Stimulated activated CD4-positive, alpha-beta T cell treated with anti-CD3 and anti-CD28 coated beads, Interleukin-2, amount 100 ng/mL, for 48 hours (primary cell): ENCODE measurements around the gene ABCA12.

ENCODE experiments used
- DNase-seq, 2 donors: peaks; one replicate each; pipeline ENCODE4 v3.0.0-alpha.2; 2020

Gene ABCA12

DNA sequence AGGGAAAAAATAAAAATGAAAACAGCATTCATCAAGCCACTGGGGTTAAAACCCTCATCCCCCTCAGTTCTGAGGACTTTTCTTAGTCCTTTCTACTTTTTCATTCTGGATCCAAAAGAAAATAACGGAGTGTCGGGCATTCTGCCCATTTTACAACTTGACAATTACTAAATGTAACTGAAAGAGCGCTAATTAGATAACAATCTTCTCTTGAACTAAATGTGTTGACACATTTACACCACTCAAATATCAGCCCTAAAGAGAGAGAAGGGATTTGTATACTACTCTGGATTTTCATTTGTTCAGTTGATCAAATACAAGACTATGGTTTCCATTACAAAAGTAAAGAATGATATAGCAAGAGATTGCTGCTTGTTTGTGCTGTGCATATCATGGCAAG is 27.5 kb downstream of the ABCA12 start:
- no peak for DNase-seq

GRCh38 chr2:215107216-215108056 is 31.0 kb downstream of the ABCA12 start:
- DNase-seq, result no peak

- DNase-seq, result no peak
These were observed 32.6 kb downstream of the ABCA12 start for GRCh38 chr2:215105607-215106354.

DNA sequence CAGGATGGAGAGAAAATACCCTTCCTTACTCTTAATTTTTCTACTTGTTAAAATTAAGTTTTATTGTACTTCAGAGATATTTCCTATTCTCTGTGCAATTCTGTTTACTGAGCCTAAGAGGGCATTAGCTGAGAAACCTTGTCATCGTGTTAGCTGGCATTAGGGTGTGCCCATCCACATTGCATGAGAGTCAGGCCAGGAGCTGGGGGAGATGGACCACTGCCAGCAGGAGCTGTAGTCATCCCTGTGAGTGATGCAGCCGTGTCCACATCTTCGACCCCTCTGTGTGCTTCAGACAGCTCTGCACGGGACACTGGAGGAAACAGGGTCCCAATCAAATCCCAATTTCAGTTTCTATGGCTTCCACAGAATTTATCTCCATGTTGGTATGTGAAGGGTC is 34.2 kb downstream of the ABCA12 start:
- no peak for DNase-seq

- DNase-seq, result no peak
These were observed 39.6 kb downstream of the ABCA12 start for GRCh38 chr2:215098875-215099274.

DNA sequence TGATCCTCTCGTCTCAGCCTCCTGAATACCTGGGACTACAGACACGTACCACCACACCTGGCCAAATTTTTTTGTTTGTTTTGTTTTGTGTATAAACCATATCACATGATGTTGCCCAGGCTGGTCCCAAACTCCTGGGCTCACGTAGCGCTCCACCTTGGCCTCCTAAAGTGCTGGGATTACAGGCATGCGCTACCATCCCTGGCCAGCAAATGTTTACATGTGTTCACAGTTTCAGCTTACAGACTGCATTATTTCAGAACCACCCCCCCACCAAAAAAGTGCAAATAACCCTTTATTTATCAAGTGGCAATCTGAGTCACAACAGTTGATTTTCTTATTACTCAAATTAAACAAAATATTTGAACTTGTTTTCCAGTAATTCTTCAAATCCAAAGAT is 54.3 kb downstream of the ABCA12 start:
- no peak for DNase-seq

- no peak for DNase-seq
These were observed 55.3 kb downstream of the ABCA12 start for GRCh38 chr2:215083146-215083545.

DNA sequence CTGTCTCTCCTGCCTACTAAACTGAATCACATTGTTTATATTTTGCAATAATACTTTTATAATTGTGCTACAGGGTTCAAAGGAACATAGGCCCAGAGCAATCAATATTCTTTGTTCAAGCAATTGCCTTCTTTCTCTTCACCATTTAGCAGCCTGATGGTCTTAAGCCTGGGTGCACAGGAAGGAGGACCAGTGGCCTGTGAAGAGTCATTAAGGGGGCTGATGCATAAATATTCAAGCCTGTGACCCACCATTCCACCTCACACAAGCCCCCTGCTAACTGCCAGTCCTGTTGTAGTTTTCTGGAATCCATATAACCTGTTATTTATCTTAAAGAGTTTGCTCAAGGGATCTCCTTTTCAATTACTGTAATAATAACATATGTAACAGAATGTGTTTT is 56.0 kb downstream of the ABCA12 start:
- DNase-seq, result no peak

DNA sequence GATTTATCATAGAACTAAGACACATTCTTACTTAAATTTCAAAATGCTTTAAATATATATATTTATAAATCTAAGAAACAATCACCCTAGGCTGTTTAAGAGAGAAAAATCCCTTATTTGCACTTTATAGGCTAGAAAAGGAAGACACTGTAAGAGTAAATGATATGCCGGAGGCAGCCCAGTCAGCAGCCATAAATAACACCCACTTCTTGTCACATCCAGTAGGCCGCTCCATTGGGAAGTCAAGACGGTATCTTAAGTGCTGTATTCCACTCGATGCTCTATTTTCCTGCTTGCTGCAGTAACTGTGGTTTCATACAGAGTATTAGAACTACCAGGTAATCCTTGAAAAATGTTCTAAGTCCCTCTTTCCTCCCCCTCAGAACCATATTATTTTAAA is 57.9 kb downstream of the ABCA12 start:
- DNase-seq, result no peak

DNA sequence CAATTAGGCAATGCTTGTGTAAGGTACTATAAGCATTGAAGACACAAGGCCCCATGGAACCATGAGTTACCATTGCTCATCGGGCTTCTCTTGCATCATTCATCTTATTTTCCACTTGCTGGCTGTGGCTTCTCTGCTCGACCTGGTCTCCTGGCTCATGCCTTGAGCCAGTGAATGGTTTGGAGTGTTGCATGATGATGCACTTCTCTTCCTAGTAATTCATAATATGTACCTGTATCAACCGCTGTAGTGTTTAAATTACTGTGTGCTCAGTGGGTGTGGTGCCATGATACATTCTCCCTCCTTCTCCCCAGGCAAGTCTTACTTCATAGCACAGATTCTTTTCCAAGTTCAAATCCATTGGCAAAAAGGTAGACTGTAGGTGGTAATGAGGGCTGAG is 66.8 kb downstream of the ABCA12 start:
- DNase-seq, result no peak

DNA sequence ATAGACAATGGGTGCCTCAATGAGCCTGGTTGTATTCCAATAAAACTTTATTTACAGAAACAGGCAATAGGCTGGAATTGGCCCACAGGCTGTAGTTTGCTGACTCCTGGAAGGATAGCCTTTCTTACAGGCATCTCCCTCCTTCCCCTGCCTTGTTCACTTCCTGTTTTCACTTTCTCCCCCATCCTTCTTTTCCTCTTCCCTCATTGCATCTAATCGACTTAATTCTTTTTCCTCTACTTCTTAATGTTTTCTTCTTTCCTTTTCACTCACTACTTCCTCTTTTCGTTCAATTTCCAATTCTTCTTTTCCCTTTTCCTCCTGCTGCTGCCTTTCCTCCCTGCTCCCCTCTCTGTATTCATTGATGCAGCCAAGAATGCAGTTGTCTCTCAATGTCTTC is 70.0 kb downstream of the ABCA12 start:
- no peak for DNase-seq

DNA sequence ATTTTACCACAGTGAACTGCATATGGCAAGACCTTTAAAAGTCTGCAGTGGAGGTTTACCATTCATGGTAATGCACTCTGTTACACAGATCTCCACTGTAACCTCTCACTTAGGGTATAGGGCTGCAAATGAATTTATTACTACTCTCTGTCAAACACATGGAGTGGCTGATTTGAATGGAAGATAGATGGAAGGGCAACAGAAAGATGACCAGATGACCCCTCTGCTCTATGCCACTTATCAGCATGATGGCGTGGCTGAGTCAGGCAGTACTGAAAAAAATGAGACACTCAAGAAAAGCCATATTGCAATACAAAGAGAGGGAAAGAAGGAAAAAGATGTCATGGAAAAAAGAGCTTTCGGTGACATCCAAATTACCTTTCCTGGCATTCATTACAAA is 72.3 kb downstream of the ABCA12 start:
- DNase-seq, result no peak

DNA sequence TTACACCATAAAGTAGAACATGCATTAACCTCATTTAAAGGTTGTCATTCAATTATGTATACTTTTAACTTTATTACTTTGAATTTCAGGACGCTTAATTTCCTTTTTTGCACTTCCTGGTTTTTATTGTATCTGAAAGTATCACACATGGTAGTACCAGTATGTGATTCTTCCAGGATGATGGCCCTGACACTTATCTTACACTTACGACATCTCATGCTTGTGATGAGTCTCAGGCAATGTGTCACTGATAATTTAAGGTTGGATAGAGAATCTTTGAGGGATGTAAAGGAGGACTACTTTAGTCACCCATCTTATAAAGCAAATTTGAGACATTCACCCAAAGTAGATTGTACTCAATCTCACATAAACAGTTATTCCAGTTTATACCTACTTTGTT is 74.9 kb downstream of the ABCA12 start:
- no peak for DNase-seq

- DNase-seq, result no peak
These were observed 77.4 kb downstream of the ABCA12 start for GRCh38 chr2:215060861-215061536.

GRCh38 chr2:215059724-215060123 is 78.7 kb downstream of the ABCA12 start:
- DNase-seq, result no peak

- DNase-seq, result no peak
These were observed 82.5 kb downstream of the ABCA12 start for GRCh38 chr2:215055891-215056290.

DNA sequence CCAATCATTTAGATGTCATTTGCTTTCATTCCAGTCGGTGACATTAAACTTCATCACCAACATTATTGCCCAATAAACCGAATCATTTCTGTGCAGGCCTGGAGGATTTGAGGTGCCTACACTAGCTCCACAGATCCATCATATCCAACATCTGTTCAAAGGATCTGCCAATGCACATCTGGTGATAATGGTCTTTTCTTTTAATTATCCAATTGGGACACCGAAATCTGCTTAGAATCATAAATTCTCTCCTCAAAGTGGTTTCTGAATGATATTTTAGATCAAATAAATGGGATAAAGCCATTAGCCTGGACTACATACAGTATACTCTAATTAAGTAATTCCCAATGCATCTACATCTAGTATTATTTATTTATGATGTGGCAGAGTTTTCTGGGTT is 85.6 kb downstream of the ABCA12 start:
- no peak for DNase-seq

DNA sequence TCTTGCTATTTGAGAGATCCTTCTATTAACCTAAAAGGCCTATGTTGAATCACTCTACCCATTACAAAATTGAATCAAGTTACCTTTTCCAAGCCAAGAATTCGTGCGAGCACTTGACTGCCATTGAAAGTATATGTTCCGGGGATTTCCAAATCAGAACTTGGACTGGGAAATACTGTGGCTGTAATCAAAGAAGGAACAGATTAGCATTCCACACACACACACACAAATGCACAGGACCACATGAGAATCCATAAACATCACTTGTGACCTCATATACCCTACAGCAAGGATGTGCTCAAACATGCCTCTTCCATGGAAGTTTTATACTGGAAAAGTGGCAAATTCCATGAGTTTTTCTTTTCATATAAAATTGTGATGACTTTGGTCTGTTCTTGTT is 86.0 kb downstream of the ABCA12 start:
- no peak for DNase-seq

DNA sequence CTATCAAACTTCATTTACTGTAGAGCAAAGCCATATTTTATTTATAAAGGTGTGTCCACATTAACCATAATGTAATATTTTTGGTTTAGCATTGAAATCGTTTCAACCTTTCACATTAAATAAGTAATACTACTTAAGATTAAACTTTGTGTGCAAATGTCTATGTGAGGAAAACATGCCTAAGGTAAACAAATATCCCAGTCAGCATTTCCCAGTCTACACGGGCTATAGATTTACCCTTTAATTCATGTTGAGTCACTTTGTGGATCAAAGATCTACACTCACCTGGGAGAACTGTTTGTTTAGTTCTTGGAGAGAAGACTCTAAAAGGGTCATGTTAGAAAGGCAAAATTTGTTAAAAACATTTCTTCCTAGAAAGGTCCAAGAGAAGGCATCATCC is 89.1 kb downstream of the ABCA12 start:
- DNase-seq, result no peak

GRCh38 chr2:215038421-215038820 is 100.0 kb downstream of the ABCA12 start:
- DNase-seq, result no peak

DNA sequence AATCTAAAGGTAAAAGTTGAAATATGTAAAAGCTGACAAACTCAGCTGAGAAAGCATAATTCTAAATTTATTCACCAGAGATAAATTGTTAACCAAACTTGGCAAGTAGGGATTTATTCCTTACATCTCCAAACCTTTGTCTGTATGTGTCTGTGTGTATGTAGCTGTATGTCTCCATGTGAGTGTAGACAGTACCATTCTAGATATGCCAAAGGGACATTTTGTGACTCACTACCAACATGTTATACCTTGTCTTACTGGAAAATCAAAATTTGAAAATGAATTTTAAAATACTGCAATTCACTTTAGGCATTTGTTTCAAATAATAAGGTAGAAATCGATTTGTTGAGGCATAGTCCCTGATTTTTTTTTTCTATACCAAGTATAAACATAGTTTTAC is 102.1 kb downstream of the ABCA12 start:
- no peak for DNase-seq

DNA sequence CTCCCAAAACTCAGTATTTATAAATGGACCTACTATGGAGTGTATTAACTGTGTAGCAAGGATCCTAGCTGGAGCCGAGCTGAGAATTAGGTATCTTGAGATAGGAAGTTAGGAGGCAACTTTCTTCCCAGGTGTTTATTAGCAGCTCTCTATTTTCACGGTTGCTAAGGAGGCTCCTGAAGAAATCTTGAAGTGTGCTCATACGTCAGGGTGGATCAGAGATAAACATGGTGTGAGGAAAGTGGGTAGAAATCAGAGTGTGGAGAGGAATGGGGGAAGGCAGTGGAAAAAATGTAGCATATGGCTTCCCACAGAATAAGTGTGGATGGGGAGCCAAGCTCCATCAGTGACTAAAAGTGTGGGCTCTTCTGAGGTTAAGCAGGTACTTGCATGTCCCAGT is 104.3 kb downstream of the ABCA12 start:
- DNase-seq, result no peak

DNA sequence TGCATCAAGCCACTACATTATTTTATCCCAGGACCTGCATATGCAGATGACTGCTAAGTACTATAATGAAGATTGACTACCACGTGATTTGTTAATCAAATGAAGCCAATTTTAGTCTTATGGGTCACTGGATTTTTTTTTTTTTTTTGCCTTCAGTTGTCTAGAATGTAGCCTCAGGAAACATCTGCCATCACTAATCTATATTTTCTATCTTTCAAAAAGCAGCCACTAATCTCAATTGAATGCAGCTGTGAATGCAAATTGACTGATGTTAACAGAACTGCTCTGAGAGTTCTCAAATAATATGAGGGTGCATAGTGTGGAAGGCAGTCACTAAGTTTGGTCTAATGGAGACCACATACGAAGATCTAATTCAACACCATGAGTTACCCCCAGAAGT is 106.3 kb downstream of the ABCA12 start:
- no peak for DNase-seq

DNA sequence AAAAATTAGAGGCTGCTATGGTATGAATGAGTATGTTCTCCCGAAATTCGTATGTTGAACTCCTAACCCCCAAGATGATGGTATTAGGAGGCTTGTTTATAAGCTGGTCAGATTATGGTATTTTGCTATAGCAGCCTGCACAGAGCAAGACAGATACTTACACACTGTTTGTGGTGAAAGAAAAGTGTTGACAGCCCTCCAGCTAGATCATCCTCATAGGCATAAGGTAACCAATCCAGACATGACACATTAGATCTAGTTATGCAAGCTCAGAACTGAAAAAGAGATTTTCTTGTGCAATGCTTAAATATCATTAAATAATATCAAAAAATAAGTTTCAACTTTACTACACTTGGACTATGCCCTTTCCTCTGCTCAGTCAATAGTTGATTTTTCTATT is 107.1 kb downstream of the ABCA12 start:
- DNase-seq, result no peak
